ENCODE results near the gene ITIH1. TPM values are rescaled to one million over a fixed set of nuclear protein-coding genes. Genes with fewer than 3 reads are reported as not detected.

Gene ITIH1
- total and polyA plus RNA-seq, 12 donors, result 0.13 TPM; not detected in 11

DNA sequence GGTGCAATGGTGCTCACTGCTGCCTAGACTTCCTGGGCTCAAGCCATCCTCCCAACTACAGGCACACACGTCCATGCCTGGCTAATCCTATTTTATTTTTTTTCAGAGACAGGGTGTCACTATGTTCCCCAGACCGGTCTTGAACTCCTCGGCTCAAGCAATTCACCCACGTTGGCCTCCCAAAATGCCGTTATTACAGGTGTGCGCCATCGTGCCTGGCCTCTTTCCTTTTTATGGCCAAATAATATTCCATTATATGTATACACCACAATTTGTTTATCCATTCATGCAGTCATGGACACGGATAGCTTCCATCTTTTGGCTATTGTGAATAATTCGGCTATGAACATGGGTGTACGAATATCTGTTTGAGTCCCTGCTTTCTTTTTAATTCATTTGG lies 5.7 kb upstream of the ITIH1 start:
- peak overlapping the region in 5 of 10 donors; percentile 78 to 90 (median 87) for H3K27ac ChIP-seq
- peak overlapping the region in 6 of 10 donors; percentile 72 to 98 (median 86) for H3K4me3 ChIP-seq
- peaks cover 0 to 34% (median 14%) of the 10 kb centered on the region in 9 donors for H3K4me1 ChIP-seq
- WGBS, 2 donors, result 93% methylated on average over 10 of the region's 10 CpGs
- H3K27me3 ChIP-seq, result no peaks in the 10 kb centered on the region
- peaks cover 0 to 19% (median 0%) of the 10 kb centered on the region in 9 donors for H3K36me3 ChIP-seq
- ATAC-seq, result no peak
- H3K9me3 ChIP-seq, result no peaks in the 10 kb centered on the region
- DNase-seq, result no peak
- intact Hi-C loops (cut with DNase I), result loop anchor here in 4 of 10 donors (2.0 to 10.0 kb wide), 5 partner anchors 61 to 303 kb away; partner anchors contain the start of genes ITIH4 (in 1 of the 4) and STIMATE (in 1 of the 4)
- TF ChIP-seq, protein P1, sequence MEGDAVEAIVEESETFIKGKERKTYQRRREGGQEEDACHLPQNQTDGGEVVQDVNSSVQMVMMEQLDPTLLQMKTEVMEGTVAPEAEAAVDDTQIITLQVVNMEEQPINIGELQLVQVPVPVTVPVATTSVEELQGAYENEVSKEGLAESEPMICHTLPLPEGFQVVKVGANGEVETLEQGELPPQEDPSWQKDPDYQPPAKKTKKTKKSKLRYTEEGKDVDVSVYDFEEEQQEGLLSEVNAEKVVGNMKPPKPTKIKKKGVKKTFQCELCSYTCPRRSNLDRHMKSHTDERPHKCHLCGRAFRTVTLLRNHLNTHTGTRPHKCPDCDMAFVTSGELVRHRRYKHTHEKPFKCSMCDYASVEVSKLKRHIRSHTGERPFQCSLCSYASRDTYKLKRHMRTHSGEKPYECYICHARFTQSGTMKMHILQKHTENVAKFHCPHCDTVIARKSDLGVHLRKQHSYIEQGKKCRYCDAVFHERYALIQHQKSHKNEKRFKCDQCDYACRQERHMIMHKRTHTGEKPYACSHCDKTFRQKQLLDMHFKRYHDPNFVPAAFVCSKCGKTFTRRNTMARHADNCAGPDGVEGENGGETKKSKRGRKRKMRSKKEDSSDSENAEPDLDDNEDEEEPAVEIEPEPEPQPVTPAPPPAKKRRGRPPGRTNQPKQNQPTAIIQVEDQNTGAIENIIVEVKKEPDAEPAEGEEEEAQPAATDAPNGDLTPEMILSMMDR (IDR thresholded peaks at IDR 0.05), result no peak

DNA sequence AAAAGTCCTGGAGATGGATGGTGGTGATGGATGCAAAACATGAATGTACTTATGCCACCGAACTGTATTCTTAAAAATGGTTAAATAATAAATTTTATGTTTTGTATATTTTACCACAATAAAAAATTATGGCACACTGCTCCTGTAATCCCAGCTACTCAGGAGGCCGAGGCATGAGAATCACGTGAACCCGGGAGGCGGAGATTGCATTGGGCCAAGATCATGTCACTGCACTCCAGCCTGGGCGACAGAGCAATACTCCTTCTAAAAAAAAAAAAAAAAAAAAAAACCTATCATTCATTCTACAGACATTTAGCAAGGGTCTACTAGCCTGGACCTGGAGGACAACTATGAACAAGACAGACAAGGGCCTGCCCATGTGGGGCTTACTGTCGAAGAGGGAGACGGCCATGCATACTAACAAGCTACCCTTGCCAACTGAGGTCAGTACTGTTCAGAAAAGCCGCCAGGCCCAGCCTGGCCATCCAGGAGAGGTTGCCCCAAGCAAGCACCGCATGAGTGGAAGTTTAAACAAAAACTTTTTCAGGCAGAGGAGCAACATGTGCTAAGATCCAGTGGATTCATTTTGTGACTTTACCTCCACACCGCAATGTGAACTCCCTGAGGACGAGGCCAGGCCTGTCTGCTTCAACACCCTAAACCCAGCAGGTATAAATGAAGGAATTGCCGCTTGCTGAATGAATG lies 3.9 kb upstream of the ITIH1 start:
- Histone ChIP-seq H3K27ac (no peak overlapping the region), H3K36me3 (peaks cover 0 to 1% (median 0%) of the 10 kb centered on the region in 9 donors), H3K9me3 (no peaks in the 10 kb centered on the region), H3K4me3 (no peak overlapping the region), H3K27me3 (no peaks in the 10 kb centered on the region), H3K4me1 (peaks cover 0 to 34% (median 14%) of the 10 kb centered on the region in 9 donors)
- WGBS, 2 donors, result 93 to 96% methylated on average over 13 of the region's 13 CpGs
- DNase-seq (no peak), ATAC-seq (no peak)
- intact Hi-C loops (cut with DNase I), result loop anchor here in 3 of 10 donors (5.0 to 10.0 kb wide), 4 partner anchors 59 to 301 kb away; partner anchors contain the start of genes ITIH4 (in 1 of the 3) and STIMATE (in 1 of the 3)
- TF ChIP-seq, protein P1 (IDR thresholded peaks at IDR 0.05), result no peak

DNA sequence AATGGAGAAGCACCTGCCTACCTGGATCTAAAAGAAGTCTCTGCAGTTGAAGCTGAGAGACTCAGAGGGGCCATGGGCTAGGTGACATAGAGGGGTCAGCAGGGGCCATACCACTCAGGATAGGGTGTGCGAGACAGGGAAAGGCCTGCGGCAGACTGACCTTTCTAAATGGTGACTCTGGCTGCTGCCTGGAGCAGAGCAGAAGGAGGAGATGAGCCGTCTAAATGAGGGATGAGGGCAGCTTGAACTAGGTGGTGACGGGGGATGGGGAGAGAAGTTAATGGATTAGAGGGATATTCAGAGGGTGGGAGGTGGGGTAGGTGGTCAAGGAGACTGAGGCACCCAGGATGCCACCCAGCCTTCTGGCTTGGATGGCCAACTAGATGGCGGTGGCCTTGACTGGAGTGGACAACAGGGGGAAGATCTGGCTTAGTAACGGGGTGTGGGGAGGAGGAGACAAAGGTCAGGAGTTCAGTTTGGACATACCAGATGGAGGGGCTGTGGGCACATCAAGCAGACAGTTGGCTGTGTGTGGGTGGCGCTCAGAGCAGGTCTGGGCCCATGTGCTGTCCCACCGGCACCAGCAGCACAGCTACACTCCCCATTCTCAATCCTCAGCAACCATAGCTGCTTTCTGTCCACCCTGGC lies 3.2 kb upstream of the ITIH1 start:
- no peak for ATAC-seq
- Histone ChIP-seq H3K4me3 (no peak overlapping the region), H3K27ac (no peak overlapping the region), H3K36me3 (no peaks in the 10 kb centered on the region), H3K9me3 (no peaks in the 10 kb centered on the region), H3K4me1 (peaks cover 0 to 33% (median 14%) of the 10 kb centered on the region in 9 donors), H3K27me3 (no peaks in the 10 kb centered on the region)
- TF ChIP-seq, protein P1 (IDR thresholded peaks at IDR 0.05), result no peak
- intact Hi-C loops (cut with DNase I), result loop anchor here in 3 of 10 donors (5.0 to 10.0 kb wide), 4 partner anchors 58 to 301 kb away; partner anchors contain the start of genes ITIH4 (in 1 of the 3) and STIMATE (in 1 of the 3)
- 73 to 78% methylated on average over 8 of the region's 8 CpGs for WGBS, 2 donors
- no peak for DNase-seq

All from heart right ventricle (tissue), 16 donors.